Inflammatory macrophage (primary cell): ENCODE results near the gene TDRD12.
"Not testable (repeated sequence)": the region's sequence is repeated elsewhere in the genome, so short reads cannot be mapped to it uniquely, and the experiment has no call there.

Experiments
- DNase-seq, 2 donors: peaks; one replicate each; pipeline ENCODE4 v3.0.0-alpha.2; 2020 to 2022

TDRD12 gene

GRCh38 chr19:32833388-32833787 is 113.8 kb downstream of the TDRD12 start:
- DNase-seq, result not testable (repeated sequence)

GRCh38 chr19:32837531-32837930 is 118.0 kb downstream of the TDRD12 start:
- DNase-seq, result peak in 1 of 2 donors; percentile 2

- DNase-seq, result no peak
These were observed 122.5 kb downstream of the TDRD12 start for GRCh38 chr19:32842061-32842460.

- DNase-seq, result no peak
These were observed 124.2 kb downstream of the TDRD12 start for GRCh38 chr19:32843716-32844245.

GRCh38 chr19:32848035-32848434 is 128.5 kb downstream of the TDRD12 start:
- not testable (repeated sequence) for DNase-seq

- DNase-seq, result no peak
These were observed 132.6 kb downstream of the TDRD12 start for GRCh38 chr19:32852216-32852615.

- not testable (repeated sequence) for DNase-seq
These were observed 137.3 kb downstream of the TDRD12 start for GRCh38 chr19:32856818-32857217.

GRCh38 chr19:32857584-32857983 is 138.0 kb downstream of the TDRD12 start:
- no peak for DNase-seq

- no peak for DNase-seq
These were observed 138.6 kb downstream of the TDRD12 start for GRCh38 chr19:32858155-32858554.

GRCh38 chr19:32858559-32858958 is 139.0 kb downstream of the TDRD12 start:
- no peak for DNase-seq

GRCh38 chr19:32859591-32859990 is 140.0 kb downstream of the TDRD12 start:
- DNase-seq, result no peak

- DNase-seq, result no peak
These were observed 142.0 kb downstream of the TDRD12 start for GRCh38 chr19:32861596-32861995.

GRCh38 chr19:32862173-32862572 is 142.6 kb downstream of the TDRD12 start:
- DNase-seq, result no peak

GRCh38 chr19:32862741-32863140 is 143.2 kb downstream of the TDRD12 start:
- no peak for DNase-seq

- DNase-seq, result no peak
These were observed 143.7 kb downstream of the TDRD12 start for GRCh38 chr19:32863301-32863700.

- DNase-seq, result no peak
These were observed 144.3 kb downstream of the TDRD12 start for GRCh38 chr19:32863841-32864240.

- no peak for DNase-seq
These were observed 144.9 kb downstream of the TDRD12 start for GRCh38 chr19:32864318-32865007.

- DNase-seq, result no peak
These were observed 145.8 kb downstream of the TDRD12 start for GRCh38 chr19:32865326-32865725.

GRCh38 chr19:32866061-32866460 is 146.5 kb downstream of the TDRD12 start:
- no peak for DNase-seq

GRCh38 chr19:32866564-32867265 is 147.1 kb downstream of the TDRD12 start:
- DNase-seq, result no peak

- DNase-seq, result not testable (repeated sequence)
These were observed 147.9 kb downstream of the TDRD12 start for GRCh38 chr19:32867436-32867835.

GRCh38 chr19:32868206-32868950 is 148.8 kb downstream of the TDRD12 start:
- DNase-seq, result no peak

- DNase-seq, result no peak
These were observed 149.9 kb downstream of the TDRD12 start, which contains the start of gene SLC7A9 for GRCh38 chr19:32869369-32869965. Gene SLC7A9 (minus strand): TSS chr19:32869767. CDS start chr19:32868534, 1,233 bp downstream.
